Liver (tissue), 9 donors: ENCODE data around the gene NGB. TPM values are rescaled to one million over a fixed set of nuclear protein-coding genes. Genes with fewer than 3 reads are reported as not detected.

Experiments
- DNase-seq: peaks from one replicate; pipeline ENCODE4 v3.0.0-alpha.2; 2017; ENCODE audit warnings: low spot score
- H3K27ac ChIP-seq, 2 donors: one replicate each; pipeline ENCODE4 v1.7.0; 2013; ENCODE audit warnings: inconsistent platforms in 2 of 2, low read length in 2 of 2, control low read depth in 1 of 2, low read depth in 1 of 2, mild to moderate bottlenecking in 1 of 2
- H3K27me3 ChIP-seq, 4 donors: one replicate each; pipeline versions ENCODE4 v1.6.1 to v1.7.0; 2013; ENCODE audit warnings: low read length in 3 of 4, inconsistent platforms in 1 of 4, mild to moderate bottlenecking in 1 of 4, moderate library complexity in 1 of 4; ENCODE audit not compliant: control insufficient read depth in 4 of 4, insufficient read depth in 4 of 4
- H3K36me3 ChIP-seq, 4 donors: one replicate each; pipeline versions ENCODE4 v1.6.1 to v1.7.0; 2013; ENCODE audit warnings: low read length in 3 of 4, mild to moderate bottlenecking in 3 of 4, low read depth in 1 of 4, moderate library complexity in 1 of 4; ENCODE audit not compliant: control insufficient read depth in 4 of 4, insufficient read depth in 3 of 4
- H3K4me1 ChIP-seq, 4 donors: one replicate each; pipeline versions ENCODE4 v1.6.1 to v1.7.0; 2013; ENCODE audit warnings: low read length in 3 of 4, mild to moderate bottlenecking in 3 of 4, moderate library complexity in 1 of 4; ENCODE audit not compliant: control insufficient read depth in 4 of 4, insufficient read depth in 4 of 4
- H3K4me3 ChIP-seq, 3 donors: one replicate each; pipeline versions ENCODE4 v1.6.1 to v1.7.0; 2013; ENCODE audit warnings: low read length in 3 of 3, control low read depth in 1 of 3, low read depth in 1 of 3, mild to moderate bottlenecking in 1 of 3
- H3K9ac ChIP-seq, 2 donors: one replicate each; pipeline ENCODE4 v1.7.0; 2013; ENCODE audit warnings: low read length in 2 of 2, mild to moderate bottlenecking in 2 of 2, moderate library complexity in 2 of 2, control low read depth in 1 of 2, low read depth in 1 of 2
- H3K9me3 ChIP-seq, 4 donors: one replicate each; pipeline versions ENCODE4 v1.6.1 to v1.7.0; 2013; ENCODE audit warnings: low read length in 3 of 4; ENCODE audit not compliant: control insufficient read depth in 4 of 4
- CTCF ChIP-seq: fragments of 150-350 bp; IDR thresholded peaks from 2 replicates; pipeline ENCODE4 v1.5.1; 2017; ENCODE audit warnings: improper control_type of control experiment, low read depth, low read length; ENCODE audit not compliant: missing input control
- FOXA1 ChIP-seq: IDR thresholded peaks from 2 replicates; pipeline ENCODE4 v1.6.1; 2016; ENCODE audit warnings: antibody characterized with exemption
- GABPA ChIP-seq, 2 donors: IDR thresholded peaks in 1 of 2; conservative IDR thresholded peaks in 1 of 2; 2 replicates each; pipeline ENCODE4 v1.6.1; 2016; ENCODE audit warnings: antibody characterized with exemption in 2 of 2, mild to moderate bottlenecking in 1 of 2, moderate library complexity in 1 of 2
- HNF4A ChIP-seq, 2 donors: conservative IDR thresholded peaks; 2 replicates each; pipeline ENCODE4 v1.6.1; 2016; ENCODE audit warnings: antibody characterized with exemption in 2 of 2, mild to moderate bottlenecking in 2 of 2
- JUND ChIP-seq, 2 donors: IDR thresholded peaks; 2 replicates each; pipeline ENCODE4 v1.6.1; 2016; ENCODE audit warnings: antibody characterized with exemption in 2 of 2
- MAX ChIP-seq: IDR thresholded peaks from 2 replicates; pipeline ENCODE4 v1.6.1; 2016; ENCODE audit warnings: antibody characterized with exemption
- RAD21 ChIP-seq, 2 donors: IDR thresholded peaks; 2 replicates each; pipeline ENCODE4 v1.6.1; 2016; ENCODE audit warnings: antibody characterized with exemption in 2 of 2, mild to moderate bottlenecking in 2 of 2
- REST ChIP-seq: IDR thresholded peaks from 2 replicates; pipeline ENCODE4 v1.6.1; 2016; ENCODE audit warnings: antibody characterized with exemption, mild to moderate bottlenecking
- TAF1 ChIP-seq: conservative IDR thresholded peaks from 2 replicates; pipeline ENCODE4 v1.6.1; 2016; ENCODE audit warnings: antibody characterized with exemption, mild to moderate bottlenecking
- YY1 ChIP-seq: IDR thresholded peaks from 2 replicates; pipeline ENCODE4 v1.6.1; 2016; ENCODE audit warnings: antibody characterized with exemption, mild to moderate bottlenecking
- WGBS: extraction: QIAGEN DNeasy Blood & Tissue Kit; methylation state at CpG from one replicate; pipeline ENCODE4 v1.1.7; 2013; 5-methylcytosine and 5-hydroxymethylcytosine counted together
- polyA plus RNA-seq, 2 donors: library from polyadenylated mRNA; stranded (reverse) in 1 of 2; unstranded in 1 of 2; fragments of 200-250 nt in 1 of 2; fragments of >200 nt in 1 of 2; fragmentation: Nextera tagmentation in 1 of 2; extraction: Ambion mirVana in 1 of 2; gene quantifications; one replicate each; pipeline versions ENCODE4 v1.2.1 to v1.2.3, GENCODE V29; 2013 to 2015
- total RNA-seq, 2 donors: library from RNA; depleted of rRNA; stranded (reverse); fragments of >200 nt; gene quantifications; one replicate each; pipeline ENCODE4 v1.2.3, GENCODE V29; 2014
- donor health status: healthy.
- donor health status: healthy.
- donor health status: healthy.
- donor health status: healthy.
- donor health status: healthy.

The NGB gene
- total and polyA plus RNA-seq, 4 donors: not detected

GRCh38 chr14:77225254-77225653 is 45.8 kb downstream of the NGB start (continued):
- TF ChIP-seq REST: no peak

GRCh38 chr14:77224212-77224611 is 46.8 kb downstream of the NGB start:
- H3K27me3 ChIP-seq: no peaks in the 10 kb centered on the region
- H3K4me1 ChIP-seq: peaks cover 0 to 11% (median 4%) of the 10 kb centered on the region in 4 donors
- no peaks in the 10 kb centered on the region for H3K36me3 ChIP-seq
- 66% methylated on average over 4 of the region's 4 CpGs for WGBS
- H3K27ac ChIP-seq: no peak overlapping the region
- no peak for DNase-seq
- no peak for TF ChIP-seq YY1
- no peak for TF ChIP-seq HNF4A (conservative IDR thresholded peaks at IDR 0.05)
- no peak for TF ChIP-seq REST
- TF ChIP-seq FOXA1: no peak
- no peak for TF ChIP-seq MAX
- TF ChIP-seq GABPA (IDR thresholded peaks at IDR 0.05 in 1 of 2, conservative IDR thresholded peaks at IDR 0.05 in 1 of 2): no peak
- no peak for TF ChIP-seq RAD21 (IDR thresholded peaks at IDR 0.05)
- no peak for TF ChIP-seq TAF1
- TF ChIP-seq JUND (IDR thresholded peaks at IDR 0.05): no peak
- TF ChIP-seq CTCF: no peak
- H3K9me3 ChIP-seq: no peaks in the 10 kb centered on the region
- H3K4me3 ChIP-seq: no peak overlapping the region
- H3K9ac ChIP-seq: no peak overlapping the region
